GM12878 (cell line): ENCODE measurements around the gene HTR6. TPM values are rescaled to one million over a fixed set of nuclear protein-coding genes. Genes with fewer than 3 reads are reported as not detected.

ENCODE experiments used
- ATAC-seq: fragments of 200-7000 bp; cut with Tn5 transposase; 3 replicates; pipeline ENCODE4 v1.9.1; 2020; ENCODE audit warnings: mild to moderate bottlenecking, moderate library complexity
- BruUV-seq: library from RNA; stranded (reverse); fragments of 400-500 nt; replicated peaks from 2 replicates; lab custom pipeline; 2021; lab: Mats Ljungman, UMichigan
- CTCF ChIA-PET: fragments of 300-600 bp; sonication (Branson Sonifier 250); formaldehyde crosslinking; extraction: SDS; loops from one replicate; lab custom pipeline; 2021; ENCODE audit warnings: inconsistent platforms; lab: Yijun Ruan, JAX
- POLR2A ChIA-PET: fragments of 350-600 bp; formaldehyde crosslinking; extraction: SDS; loops from one replicate; lab custom pipeline; 2021; ENCODE audit warnings: inconsistent platforms; lab: Charles Lee
- RAD21 ChIA-PET: fragments of 300-600 bp; sonication (Branson Sonifier 250); formaldehyde crosslinking; loops from one replicate; lab custom pipeline; 2023; ENCODE audit warnings: antibody characterized with exemption; ENCODE audit not compliant: unreplicated experiment; lab: Charles Lee
- SMC1A ChIA-PET: fragments of 300-600 bp; sonication (Branson Sonifier 250); formaldehyde crosslinking; loops from one replicate; lab custom pipeline; 2023; ENCODE audit not compliant: unreplicated experiment, uncharacterized antibody; lab: Charles Lee
- DNase-seq: peaks from one replicate; pipeline ENCODE4 v3.0.0-alpha.2; 2011; ENCODE audit warnings: low read depth, low spot score
- FAIRE-seq: peaks from 3 replicates; lab custom pipeline; 2011; peaks lifted over from hg19 to GRCh38; lab: Jason Lieb, UNC
- H2AFZ ChIP-seq: 2 replicates; pipeline ENCODE4 v1.6.0; 2011; ENCODE audit warnings: low read depth, low read length, control low read depth; ENCODE audit not compliant: control insufficient read depth
- H3K27ac ChIP-seq: 2 replicates; pipeline ENCODE4 v1.5.1; 2011; ENCODE audit warnings: control low read depth; ENCODE audit not compliant: control insufficient read depth, insufficient read depth
- H3K27me3 ChIP-seq, 2 experiments: replicated peaks in 1 of 2; 2 replicates each; pipeline versions ENCODE4 v1.6.0 to v1.6.1; 2011; ENCODE audit warnings: low read length in 1 of 2; ENCODE audit not compliant: control insufficient read depth in 2 of 2, insufficient read depth in 2 of 2
- H3K36me3 ChIP-seq, 2 experiments: 2 replicates each; pipeline ENCODE4 v1.5.1; 2011; ENCODE audit warnings: low read length in 1 of 2; ENCODE audit not compliant: control insufficient read depth in 2 of 2, insufficient read depth in 2 of 2
- H3K4me1 ChIP-seq: 2 replicates; pipeline ENCODE4 v1.6.1; 2011; ENCODE audit warnings: mild to moderate bottlenecking, low read length, moderate library complexity, mixed read lengths; ENCODE audit not compliant: control insufficient read depth, insufficient read depth
- H3K4me2 ChIP-seq: 2 replicates; pipeline ENCODE4 v1.6.0; 2011; ENCODE audit warnings: control low read depth; ENCODE audit not compliant: control insufficient read depth, insufficient read depth
- H3K4me3 ChIP-seq: fragments of 200-600 bp; sonication (generic); 2 replicates; pipeline ENCODE4 v1.5.1; 2016
- H3K79me2 ChIP-seq: 2 replicates; pipeline ENCODE4 v1.6.0; 2011; ENCODE audit warnings: low read length; ENCODE audit not compliant: control insufficient read depth, insufficient read depth
- H3K9ac ChIP-seq: 2 replicates; pipeline ENCODE4 v1.8.0; 2011; ENCODE audit warnings: low read length, control low read depth, mixed read lengths; ENCODE audit not compliant: control insufficient read depth, insufficient read depth
- H3K9me3 ChIP-seq: replicated peaks from 3 replicates; pipeline ENCODE4 v1.5.1; 2011; ENCODE audit warnings: mild to moderate bottlenecking, low read length; ENCODE audit not compliant: control insufficient read depth, insufficient read depth
- H4K20me1 ChIP-seq: 2 replicates; pipeline ENCODE4 v1.6.0; 2011; ENCODE audit not compliant: control insufficient read depth, insufficient read depth
- CHD2 ChIP-seq: IDR thresholded peaks from 2 replicates; pipeline ENCODE4 v1.6.1; 2011; ENCODE audit warnings: low read depth, low read length, improper control_type of control experiment, borderline replicate concordance
- ETV6 ChIP-seq, 2 experiments: fragments of 450-650 bp in 1 of 2; IDR thresholded peaks in 1 of 2; conservative IDR thresholded peaks in 1 of 2; 2 replicates each; pipeline ENCODE4 v1.6.1; 2014; ENCODE audit warnings: antibody characterized with exemption in 1 of 2, borderline replicate concordance in 1 of 2, low read depth in 1 of 2, mild to moderate bottlenecking in 1 of 2, moderate library complexity in 1 of 2
- HDAC6 ChIP-seq: fragments of 200-600 bp; sonication (generic); IDR thresholded peaks from one replicate; pipeline ENCODE4 v1.8.0; 2017; ENCODE audit warnings: antibody characterized with exemption; ENCODE audit not compliant: unreplicated experiment
- JUNB ChIP-seq: IDR thresholded peaks from 2 replicates; pipeline ENCODE4 v1.6.1; 2016; ENCODE audit warnings: antibody characterized with exemption, mild to moderate bottlenecking
- RB1 ChIP-seq: fragments of 450-650 bp; formaldehyde crosslinking; IDR thresholded peaks from 2 replicates; pipeline ENCODE4 v1.6.1; 2017; ENCODE audit warnings: mild to moderate bottlenecking, borderline replicate concordance
- SIN3A ChIP-seq: IDR thresholded peaks from 2 replicates; pipeline ENCODE4 v1.6.1; 2012; ENCODE audit warnings: low read depth, low read length, improper control_type of control experiment
- SMAD5 ChIP-seq: IDR thresholded peaks from 2 replicates; pipeline ENCODE4 v1.6.1; 2016; ENCODE audit warnings: antibody characterized with exemption, low read depth
- SPI1 ChIP-seq: IDR thresholded peaks from 2 replicates; pipeline ENCODE4 v1.6.1; 2011; ENCODE audit warnings: low read depth, mild to moderate bottlenecking, low read length, moderate library complexity, borderline replicate concordance; ENCODE audit not compliant: insufficient read depth
- SRF ChIP-seq, 2 experiments: IDR thresholded peaks; 2 replicates each; pipeline ENCODE4 v1.6.1; 2011; ENCODE audit warnings: low read depth in 2 of 2, low read length in 2 of 2, mild to moderate bottlenecking in 1 of 2, moderate library complexity in 1 of 2
- SUPT20H ChIP-seq: IDR thresholded peaks from 2 replicates; pipeline ENCODE4 v1.6.1; 2011; ENCODE audit warnings: low read depth, mild to moderate bottlenecking, low read length, moderate library complexity, borderline replicate concordance; ENCODE audit not compliant: control insufficient read depth
- TCF3 ChIP-seq: IDR thresholded peaks from 2 replicates; pipeline ENCODE4 v1.6.1; 2012; ENCODE audit warnings: low read depth, mild to moderate bottlenecking, low read length, borderline replicate concordance; ENCODE audit not compliant: insufficient read depth
- ZSCAN29 ChIP-seq: fragments of 450-650 bp; IDR thresholded peaks from 2 replicates; pipeline ENCODE4 v1.6.1; 2017; ENCODE audit warnings: mild to moderate bottlenecking, moderate library complexity
- WGBS: methylation state at CpG from one replicate; pipeline ENCODE4 v1.1.6; 2016; ENCODE audit warnings: low lambda C conversion rate; ENCODE audit not compliant: insufficient replicate concordance, insufficient coverage; ENCODE audit errors: missing lambda C conversion rate; 5-methylcytosine and 5-hydroxymethylcytosine counted together
- in situ Hi-C: fragments of 300-500 bp; cut with MboI; formaldehyde crosslinking; loops from 9 replicates; pipeline ENCODE4 v1.14.3; 2018; ENCODE audit warnings: mixed read lengths
- intact Hi-C: fragments of 100-400 bp; cut with micrococcal nuclease; formaldehyde crosslinking; loops from one replicate; pipeline ENCODE4 v1.14.2; 2022; ENCODE audit not compliant: unreplicated experiment
- polyA plus RNA-seq, 11 experiments: library from polyadenylated mRNA; depleted of rRNA in 4 of 11; unstranded in 6 of 11; stranded (reverse) in 5 of 11; fragments of >200 nt; fragmentation: Nextera tagmentation in 4 of 11; fragmentation: Illumina TruSeq in 1 of 11; extraction: Ambion mirVana in 4 of 11; extraction: Trizol in 1 of 11; gene quantifications; 1 replicate in 1 of 11; 2 replicates in 10 of 11; pipeline versions ENCODE4 v1.2.1 to v1.2.3, GENCODE V29; 2011 to 2016; ENCODE audit warnings: inconsistent platforms in 2 of 11, missing spikeins in 2 of 11, low read depth in 1 of 11
- total RNA-seq, 4 experiments: library from RNA; depleted of rRNA in 3 of 4; stranded (reverse); fragments of >200 nt in 3 of 4; fragmentation: Illumina TruSeq in 1 of 4; extraction: Trizol in 1 of 4; gene quantifications; 2 replicates each; pipeline versions ENCODE4 v1.2.1 to v1.2.3, GENCODE V29; 2013 to 2021
- TF ChIP-seq, protein P1 (sequence below): IDR thresholded peaks from 2 replicates; pipeline ENCODE4 v1.6.1; 2011; ENCODE audit warnings: borderline replicate concordance, low read depth, mild to moderate bottlenecking, moderate library complexity, low read length; ENCODE audit not compliant: insufficient read depth, poor library complexity, severe bottlenecking

Gene HTR6
- total and polyA plus RNA-seq, 10 of the 15 experiments (the other 5 are each of a cell fraction or from before 2014, with no cell fraction given), result 0.03 to 5.3 (median 1.7) TPM; not detected in 2

DNA sequence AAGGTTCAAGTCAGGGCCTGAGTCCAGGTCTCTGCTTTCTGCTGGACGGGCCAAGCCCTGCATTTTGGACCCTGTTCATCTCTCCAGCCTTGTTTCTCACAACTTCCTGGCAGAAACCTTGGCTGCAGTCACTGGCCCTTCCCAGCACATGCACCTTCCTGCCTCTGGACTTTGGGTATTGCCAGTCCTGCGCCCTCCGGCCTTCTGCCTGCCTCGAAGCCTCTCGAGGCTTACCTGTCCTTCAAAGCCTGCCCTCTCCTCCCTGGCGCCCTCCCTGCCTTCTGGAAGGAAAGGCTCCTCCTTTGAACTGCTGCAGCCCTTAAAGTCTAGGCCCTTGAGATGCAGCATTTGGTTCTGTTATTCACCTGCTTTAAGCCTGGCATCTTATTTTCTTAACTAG lies 52.8 kb downstream of the HTR6 start:
- RAD21 ChIA-PET, result no interaction called here
- Histone ChIP-seq H3K36me3 (peaks cover 0 to 3% of the 10 kb centered on the region in 2 experiments; a peak in 1 of 4 replicates), H3K9ac (no peak overlapping the region), H3K27ac (no peak overlapping the region), H3K4me2 (no peak overlapping the region), H3K4me3 (no peak overlapping the region), H2AFZ (no peak overlapping the region), H4K20me1 (no peaks in the 10 kb centered on the region), H3K4me1 (peaks cover 9% of the 10 kb centered on the region), H3K79me2 (no peaks in the 10 kb centered on the region), H3K9me3 (no peaks in the 10 kb centered on the region), H3K27me3 (no peaks in the 10 kb centered on the region)
- no peak for ATAC-seq
- intact Hi-C loops, result no loop called here
- TF ChIP-seq TCF3, result no peak
- TF ChIP-seq CHD2, result no peak
- TF ChIP-seq RB1, result no peak
- TF ChIP-seq SMAD5, result no peak
- SMC1A ChIA-PET, result no interaction called here
- in situ Hi-C loops, result no loop called here
- POLR2A ChIA-PET, result no interaction called here
- no peak for FAIRE-seq
- DNase-seq, result no peak
- 96% methylated on average over 6 of the region's 6 CpGs for WGBS
- BruUV-seq, result no TSS peak
- CTCF ChIA-PET, result interaction anchor here (1.2 to 6.6 kb wide), 2 partner anchors 13 to 14 kb away, joined by 3 to 57 read pairs; no protein-coding TSS in a partner anchor

DNA sequence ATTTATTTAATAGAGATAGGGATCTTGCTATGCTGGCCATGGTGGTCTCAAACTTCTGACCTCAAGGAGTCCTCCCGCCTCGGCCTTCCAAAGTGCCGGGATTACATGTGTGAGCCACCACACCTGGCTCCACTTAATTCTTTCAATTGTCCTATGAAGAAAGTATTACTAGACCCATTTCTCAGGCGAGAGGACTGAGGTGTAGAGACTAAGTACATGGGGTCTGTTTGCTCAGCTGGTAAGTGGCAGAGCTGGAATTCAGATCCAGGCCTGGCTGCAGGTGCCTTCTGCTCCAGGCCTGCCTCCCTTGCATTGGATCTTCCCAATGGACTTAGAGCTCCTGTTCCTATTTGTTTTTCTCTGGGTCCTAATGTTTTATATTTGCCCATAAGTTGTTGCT lies 55.5 kb downstream of the HTR6 start:
- no peaks in the 10 kb centered on the region for H3K79me2 ChIP-seq
- WGBS, result 96% methylated on average over 4 of the region's 4 CpGs
- H2AFZ ChIP-seq, result no peak overlapping the region
- ChIA-PET CTCF (interaction anchor here (2.0 kb wide), 1 partner anchor 16 kb away, joined by 12 read pairs; no protein-coding TSS in a partner anchor), RAD21 (no interaction called here), SMC1A (no interaction called here), POLR2A (interaction anchor here (0.6 kb wide), 1 partner anchor 28 kb away, joined by 3 read pairs; no protein-coding TSS in a partner anchor)
- H3K4me2 ChIP-seq, result no peak overlapping the region
- H3K4me1 ChIP-seq, result no peaks in the 10 kb centered on the region
- BruUV-seq, result no TSS peak
- H3K4me3 ChIP-seq, result no peak overlapping the region
- TF ChIP-seq HDAC6 (no peak), JUNB (no peak), SIN3A (no peak), SRF (IDR thresholded peaks at IDR 0.05; ENCODE audit: low read depth in 2 of 2, low read length in 2 of 2) (no peak), SUPT20H (no peak), SPI1 (no peak), ZSCAN29 (no peak), ETV6 (conservative IDR thresholded peaks at IDR 0.05 in 1 of 2, IDR thresholded peaks at IDR 0.05 in 1 of 2; ENCODE audit: borderline replicate concordance in 1 of 2, low read depth in 1 of 2) (no peak)
- TF ChIP-seq, protein P1, sequence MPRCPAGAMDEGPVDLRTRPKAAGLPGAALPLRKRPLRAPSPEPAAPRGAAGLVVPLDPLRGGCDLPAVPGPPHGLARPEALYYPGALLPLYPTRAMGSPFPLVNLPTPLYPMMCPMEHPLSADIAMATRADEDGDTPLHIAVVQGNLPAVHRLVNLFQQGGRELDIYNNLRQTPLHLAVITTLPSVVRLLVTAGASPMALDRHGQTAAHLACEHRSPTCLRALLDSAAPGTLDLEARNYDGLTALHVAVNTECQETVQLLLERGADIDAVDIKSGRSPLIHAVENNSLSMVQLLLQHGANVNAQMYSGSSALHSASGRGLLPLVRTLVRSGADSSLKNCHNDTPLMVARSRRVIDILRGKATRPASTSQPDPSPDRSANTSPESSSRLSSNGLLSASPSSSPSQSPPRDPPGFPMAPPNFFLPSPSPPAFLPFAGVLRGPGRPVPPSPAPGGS, result no peak
- no peaks in the 10 kb centered on the region for H3K27me3 ChIP-seq
- FAIRE-seq (no peak), ATAC-seq (no peak), DNase-seq (no peak)
- peaks cover 0 to 7% of the 10 kb centered on the region in 2 experiments; a peak in 1 of 4 replicates for H3K36me3 ChIP-seq
- no peak overlapping the region for H3K27ac ChIP-seq
- no peaks in the 10 kb centered on the region for H3K9me3 ChIP-seq
- in situ Hi-C loops (no loop called here), intact Hi-C loops (no loop called here)
- H3K9ac ChIP-seq, result no peak overlapping the region
- H4K20me1 ChIP-seq, result no peaks in the 10 kb centered on the region
